ENCODE data around the gene ARL1.

The ARL1 gene

GRCh38 chr12:101379149-101379548 lies 28.4 kb downstream of the ARL1 start:
- Histone ChIP-seq H3K4me3 (ENCODE audit: low read depth, low read length) (no peak overlapping the region), H3K27ac (ENCODE audit: extremely low read depth, low read depth, low read length) (no peak overlapping the region), H3K9me3 (ENCODE audit: control insufficient read depth, insufficient read depth, low read depth, low read length) (no peaks in the 10 kb centered on the region), H3K4me1 (ENCODE audit: control insufficient read depth, insufficient read depth, low read length) (no peaks in the 10 kb centered on the region), H3K36me3 (ENCODE audit: control insufficient read depth in 2 of 2, insufficient read depth in 1 of 2, low read length in 2 of 2) (peaks cover 35 to 66% of the 10 kb centered on the region in 2 experiments)
- TF ChIP-seq ZNF2 (tag by site-specific recombination; IDR thresholded peaks at IDR 0.05), result no peak
- no peak for TF ChIP-seq PRDM2 (tag by site-specific recombination; IDR thresholded peaks at IDR 0.05; ENCODE audit: borderline replicate concordance)
- no peak for TF ChIP-seq ELK4 (IDR thresholded peaks at IDR 0.05; ENCODE audit: borderline replicate concordance, low read depth, low read length)
- no peak for TF ChIP-seq ZFP69B (tag by site-specific recombination; IDR thresholded peaks at IDR 0.05)
- TF ChIP-seq ZSCAN5A (tag by site-specific recombination; IDR thresholded peaks at IDR 0.05), result no peak
- TF ChIP-seq BCL11A (tag by site-specific recombination; IDR thresholded peaks at IDR 0.05; ENCODE audit: low read depth), result no peak
- TF ChIP-seq ZNF645 (tag by site-specific recombination; IDR thresholded peaks at IDR 0.05), result no peak
- TF ChIP-seq EGR2 (tag by site-specific recombination; IDR thresholded peaks at IDR 0.05; ENCODE audit: low read depth), result no peak
- no peak for TF ChIP-seq ZIC2 (tag by site-specific recombination; IDR thresholded peaks at IDR 0.05)
- no peak for TF ChIP-seq ZFP3 (tag by site-specific recombination; IDR thresholded peaks at IDR 0.05; ENCODE audit: low read depth)
- no peak for TF ChIP-seq ZNF37A (tag by site-specific recombination; IDR thresholded peaks at IDR 0.05)
- no peak for TF ChIP-seq ZNF777 (tag by site-specific recombination; IDR thresholded peaks at IDR 0.05; ENCODE audit: borderline replicate concordance)
- no peak for TF ChIP-seq ZNF843 (tag by site-specific recombination; IDR thresholded peaks at IDR 0.05)
- no peak for TF ChIP-seq ZBTB49 (tag by site-specific recombination; IDR thresholded peaks at IDR 0.05; ENCODE audit: low read depth)
- TF ChIP-seq ZNF548 (tag by site-specific recombination; IDR thresholded peaks at IDR 0.05), result no peak
- no peak for TF ChIP-seq YY1 (tag by site-specific recombination; IDR thresholded peaks at IDR 0.05)
- no peak for TF ChIP-seq ZNF518A (tag by site-specific recombination; conservative IDR thresholded peaks at IDR 0.05; ENCODE audit: low read depth)
- TF ChIP-seq ZNF600 (tag by site-specific recombination; IDR thresholded peaks at IDR 0.05), result no peak
- TF ChIP-seq GLI2 (tag by site-specific recombination; IDR thresholded peaks at IDR 0.05; ENCODE audit: borderline replicate concordance, low read depth), result no peak
- ChIA-PET POLR2A (interaction anchor here (0.6 kb wide), 1 partner anchor 8 kb away, joined by 4 read pairs; no protein-coding TSS in a partner anchor), CTCF (interaction anchor here (1.1 kb wide), 1 partner anchor 9 kb away, joined by 3 read pairs; no protein-coding TSS in a partner anchor)
